Keratinocyte (primary cell): ENCODE measurements around the gene SH3D21. TPM values are rescaled to one million over a fixed set of nuclear protein-coding genes. Genes with fewer than 3 reads are reported as not detected.

Experiments
- DNase-seq: peaks from one replicate; pipeline ENCODE4 v3.0.0-alpha.2; 2011; ENCODE audit warnings: low read depth, missing footprints, low spot score
- FAIRE-seq: peaks from 2 replicates; lab custom pipeline; 2011; peaks lifted over from hg19 to GRCh38; lab: Jason Lieb, UNC
- H2AFZ ChIP-seq: 2 replicates; pipeline ENCODE4 v1.6.0; 2012; ENCODE audit warnings: low read length, control low read depth, inconsistent platforms; ENCODE audit not compliant: control insufficient read depth
- H3K27ac ChIP-seq: 2 replicates; pipeline ENCODE4 v1.5.1; 2011; ENCODE audit warnings: low read length; ENCODE audit not compliant: control insufficient read depth, insufficient read depth
- H3K27me3 ChIP-seq: 3 replicates; pipeline ENCODE4 v1.6.0; 2011; ENCODE audit warnings: low read length; ENCODE audit not compliant: control insufficient read depth, insufficient read depth; ENCODE audit errors: extremely low read depth
- H3K36me3 ChIP-seq, 2 experiments: 2 replicates in 1 of 2; 3 replicates in 1 of 2; pipeline ENCODE4 v1.5.1; 2011; ENCODE audit warnings: low read length in 2 of 2, mild to moderate bottlenecking in 1 of 2; ENCODE audit not compliant: control insufficient read depth in 2 of 2, insufficient read depth in 2 of 2; ENCODE audit errors: extremely low read depth in 1 of 2
- H3K4me1 ChIP-seq: 3 replicates; pipeline ENCODE4 v1.5.1; 2011; ENCODE audit warnings: low read length; ENCODE audit not compliant: control insufficient read depth, insufficient read depth; ENCODE audit errors: extremely low read depth
- H3K4me2 ChIP-seq: 3 replicates; pipeline ENCODE4 v1.6.0; 2011; ENCODE audit warnings: low read depth, low read length; ENCODE audit not compliant: control insufficient read depth, insufficient read depth; ENCODE audit errors: extremely low read depth
- H3K4me3 ChIP-seq, 3 experiments: fragments of 200-600 bp in 1 of 3; sonication (generic) in 1 of 3; 2 replicates in 2 of 3; 3 replicates in 1 of 3; pipeline ENCODE4 v1.5.1; 2011 to 2016; ENCODE audit warnings: low read length in 3 of 3, mild to moderate bottlenecking in 3 of 3, control low read depth in 2 of 3, inconsistent platforms in 1 of 3, low read depth in 1 of 3, mixed read lengths in 1 of 3, mixed run types in 1 of 3, moderate library complexity in 1 of 3; ENCODE audit not compliant: control insufficient read depth in 2 of 3, insufficient read depth in 2 of 3; ENCODE audit errors: extremely low read depth in 1 of 3
- H3K79me2 ChIP-seq: 2 replicates; pipeline ENCODE4 v1.6.0; 2012; ENCODE audit warnings: low read length; ENCODE audit not compliant: control insufficient read depth, insufficient read depth
- H3K9ac ChIP-seq: 3 replicates; pipeline ENCODE4 v1.6.0; 2011; ENCODE audit warnings: low read length; ENCODE audit not compliant: control insufficient read depth, insufficient read depth; ENCODE audit errors: extremely low read depth
- H3K9me1 ChIP-seq: 3 replicates; pipeline ENCODE4 v1.6.0; 2011; ENCODE audit warnings: low read length; ENCODE audit not compliant: control insufficient read depth, insufficient read depth; ENCODE audit errors: extremely low read depth
- H3K9me3 ChIP-seq: 2 replicates; pipeline ENCODE4 v1.5.1; 2012; ENCODE audit warnings: low read depth, low read length; ENCODE audit not compliant: control insufficient read depth
- H4K20me1 ChIP-seq: 3 replicates; pipeline ENCODE4 v1.6.0; 2011; ENCODE audit warnings: low read length; ENCODE audit not compliant: control insufficient read depth, insufficient read depth; ENCODE audit errors: extremely low read depth
- CTCF ChIP-seq, 3 experiments: IDR thresholded peaks in 1 of 3; conservative IDR thresholded peaks in 1 of 3; optimal IDR thresholded peaks in 1 of 3; 2 replicates in 2 of 3; 3 replicates in 1 of 3; pipeline versions ENCODE3 to v1.5.1; 2011; ENCODE audit warnings: low read length in 3 of 3, mild to moderate bottlenecking in 3 of 3, moderate library complexity in 2 of 3, control low read depth in 1 of 3, inconsistent platforms in 1 of 3; ENCODE audit not compliant: insufficient read depth in 2 of 3; ENCODE audit errors: extremely low read depth in 1 of 3
- EZH2 ChIP-seq: IDR thresholded peaks from one replicate; pipeline ENCODE4 v1.6.1; 2012; ENCODE audit warnings: inconsistent platforms, mild to moderate bottlenecking, low read length, moderate library complexity
- dilution Hi-C: fragments of 300-500 bp; cut with MboI; formaldehyde crosslinking; loops from one replicate; pipeline ENCODE4 v1.7.0; 2020; ENCODE audit warnings: low sequenced_read_pairs; ENCODE audit not compliant: extremely low pct_ligation_motif_present
- polyA plus RNA-seq, 5 experiments: library from polyadenylated mRNA; depleted of rRNA in 3 of 5; stranded (reverse) in 3 of 5; stranded (forward) in 1 of 5; unstranded in 1 of 5; fragments of >200 nt; gene quantifications; 1 replicate in 1 of 5; 2 replicates in 3 of 5; 3 replicates in 1 of 5; pipeline versions ENCODE4 v1.2.1 to v1.2.3, GENCODE V29; 2011 to 2012; ENCODE audit warnings: missing spikeins in 2 of 5, low read depth in 1 of 5, low replicate concordance in 1 of 5

Gene SH3D21
- polyA plus RNA-seq, 1 donor (not counting 4 experiments of a cell fraction or from before 2014, with no cell fraction given), result 7.1 TPM

- Histone ChIP-seq H3K36me3 (peaks cover 19 to 44% of the 10 kb centered on the region in 2 experiments), H2AFZ (no peak overlapping the region), H3K4me1 (peaks cover 36% of the 10 kb centered on the region), H3K9me1 (no peaks in the 10 kb centered on the region), H3K4me2 (no peak overlapping the region), H3K27ac (no peak overlapping the region), H3K9ac (no peak overlapping the region), H3K79me2 (peaks cover 10% of the 10 kb centered on the region), H3K9me3 (no peaks in the 10 kb centered on the region), H3K27me3 (no peaks in the 10 kb centered on the region), H4K20me1 (no peaks in the 10 kb centered on the region), H3K4me3 (no peak overlapping the region)
- DNase-seq, result no peak
- no peak for FAIRE-seq
- TF ChIP-seq EZH2, result no peak
- TF ChIP-seq CTCF (optimal IDR thresholded peaks at IDR 0.05 in 1 of 3, IDR thresholded peaks at IDR 0.05 in 1 of 3, conservative IDR thresholded peaks at IDR 0.05 in 1 of 3; ENCODE audit: extremely low read depth in 1 of 3, insufficient read depth in 2 of 3, low read length in 3 of 3), result no peak
- dilution Hi-C loops, result no loop called here
Measured at GRCh38 chr1:36303650-36304360, 2.4 kb upstream of the SH3D21 start.

DNA sequence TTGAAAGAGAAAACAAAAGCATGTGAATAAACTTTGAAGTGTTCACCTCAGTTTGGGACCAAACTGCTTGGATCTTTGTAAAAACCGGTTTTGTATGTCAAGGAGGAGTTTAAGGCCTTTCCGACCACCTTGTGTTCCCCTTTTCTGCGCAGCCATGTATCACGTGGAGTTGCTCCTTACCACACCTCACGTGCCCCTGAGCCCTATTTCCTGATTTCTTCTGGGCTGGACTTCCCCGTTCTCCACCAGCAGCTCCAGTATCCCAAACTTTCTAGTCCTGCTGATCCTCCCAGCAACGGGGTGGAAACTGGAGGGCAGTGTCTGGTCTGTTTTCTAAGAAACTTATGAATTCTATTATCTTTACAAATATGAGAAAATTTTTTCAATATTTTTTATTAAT lies 1.6 kb upstream of the SH3D21 start:
- Histone ChIP-seq H3K9ac (no peak overlapping the region), H3K4me1 (peaks cover 36% of the 10 kb centered on the region), H3K9me1 (no peaks in the 10 kb centered on the region), H3K9me3 (no peaks in the 10 kb centered on the region), H3K27me3 (no peaks in the 10 kb centered on the region), H2AFZ (no peak overlapping the region), H3K36me3 (peaks cover 21 to 45% of the 10 kb centered on the region in 2 experiments), H4K20me1 (no peaks in the 10 kb centered on the region), H3K79me2 (peaks cover 10% of the 10 kb centered on the region), H3K4me2 (no peak overlapping the region), H3K4me3 (no peak overlapping the region), H3K27ac (no peak overlapping the region)
- TF ChIP-seq CTCF (optimal IDR thresholded peaks at IDR 0.05 in 1 of 3, IDR thresholded peaks at IDR 0.05 in 1 of 3, conservative IDR thresholded peaks at IDR 0.05 in 1 of 3; ENCODE audit: extremely low read depth in 1 of 3, insufficient read depth in 2 of 3, low read length in 3 of 3) (no peak), EZH2 (no peak)
- FAIRE-seq (no peak), DNase-seq (no peak)
- dilution Hi-C loops, result no loop called here
